Neural progenitor cell (in vitro differentiated cells): ENCODE results near the gene ZYX.

Source experiments
- EZH2phosphoT487 ChIP-seq: fragments of 200-600 bp; sonication (generic); IDR thresholded peaks from 2 replicates; pipeline ENCODE4 v1.6.1; 2017; ENCODE audit warnings: antibody characterized with exemption
- TF ChIP-seq, protein P1 (sequence below): fragments of 200-600 bp; sonication (generic); IDR thresholded peaks from 2 replicates; pipeline ENCODE4 v1.5.1; 2017; ENCODE audit warnings: antibody characterized with exemption, mild to moderate bottlenecking

DNA sequence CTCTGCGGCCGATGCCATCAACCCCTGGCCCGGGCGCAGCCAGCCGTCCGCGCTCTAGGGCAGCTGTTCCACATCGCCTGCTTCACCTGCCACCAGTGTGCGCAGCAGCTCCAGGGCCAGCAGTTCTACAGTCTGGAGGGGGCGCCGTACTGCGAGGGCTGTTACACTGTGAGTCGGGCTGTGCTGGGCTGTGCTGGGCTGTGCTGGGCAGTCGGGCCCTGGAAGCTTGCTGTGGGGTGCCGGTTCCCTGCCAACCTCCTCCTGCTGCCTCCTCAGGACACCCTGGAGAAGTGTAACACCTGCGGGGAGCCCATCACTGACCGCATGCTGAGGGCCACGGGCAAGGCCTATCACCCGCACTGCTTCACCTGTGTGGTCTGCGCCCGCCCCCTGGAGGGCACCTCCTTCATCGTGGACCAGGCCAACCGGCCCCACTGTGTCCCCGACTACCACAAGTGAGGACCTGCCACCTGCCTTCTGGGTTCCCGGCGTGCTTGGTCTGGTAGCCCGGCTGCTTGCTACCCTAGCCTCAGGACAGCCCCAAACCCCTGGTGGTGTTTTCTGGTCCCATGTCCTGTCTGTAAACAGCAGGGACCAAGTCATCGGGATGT, 7.5 kb downstream of the ZYX start:
- TF ChIP-seq, protein P1, sequence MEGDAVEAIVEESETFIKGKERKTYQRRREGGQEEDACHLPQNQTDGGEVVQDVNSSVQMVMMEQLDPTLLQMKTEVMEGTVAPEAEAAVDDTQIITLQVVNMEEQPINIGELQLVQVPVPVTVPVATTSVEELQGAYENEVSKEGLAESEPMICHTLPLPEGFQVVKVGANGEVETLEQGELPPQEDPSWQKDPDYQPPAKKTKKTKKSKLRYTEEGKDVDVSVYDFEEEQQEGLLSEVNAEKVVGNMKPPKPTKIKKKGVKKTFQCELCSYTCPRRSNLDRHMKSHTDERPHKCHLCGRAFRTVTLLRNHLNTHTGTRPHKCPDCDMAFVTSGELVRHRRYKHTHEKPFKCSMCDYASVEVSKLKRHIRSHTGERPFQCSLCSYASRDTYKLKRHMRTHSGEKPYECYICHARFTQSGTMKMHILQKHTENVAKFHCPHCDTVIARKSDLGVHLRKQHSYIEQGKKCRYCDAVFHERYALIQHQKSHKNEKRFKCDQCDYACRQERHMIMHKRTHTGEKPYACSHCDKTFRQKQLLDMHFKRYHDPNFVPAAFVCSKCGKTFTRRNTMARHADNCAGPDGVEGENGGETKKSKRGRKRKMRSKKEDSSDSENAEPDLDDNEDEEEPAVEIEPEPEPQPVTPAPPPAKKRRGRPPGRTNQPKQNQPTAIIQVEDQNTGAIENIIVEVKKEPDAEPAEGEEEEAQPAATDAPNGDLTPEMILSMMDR = no peak
- no peak for TF ChIP-seq EZH2phosphoT487
